Neural crest cell (in vitro differentiated cells): ENCODE data around the gene TRIM2. TPM values are rescaled to one million over a fixed set of nuclear protein-coding genes. Genes with fewer than 3 reads are reported as not detected.

Experiments
- DNase-seq: peaks from one replicate; pipeline ENCODE4 v3.0.0; 2021; ENCODE audit warnings: low read depth, mixed read lengths, low spot score
- H3K27ac Mint-ChIP-seq: one replicate; pipeline ENCODE4 v1.8.0; 2021; ENCODE audit warnings: mild to moderate bottlenecking, mixed read lengths; ENCODE audit not compliant: unreplicated experiment
- H3K27me3 Mint-ChIP-seq: 2 replicates; pipeline ENCODE4 v1.8.0; 2021; ENCODE audit warnings: low read depth, mild to moderate bottlenecking, mixed read lengths
- H3K36me3 Mint-ChIP-seq: 2 replicates; pipeline ENCODE4 v1.8.0; 2021; ENCODE audit warnings: low read depth, mild to moderate bottlenecking, mixed read lengths
- H3K4me1 Mint-ChIP-seq: 2 replicates; pipeline ENCODE4 v1.8.0; 2021; ENCODE audit warnings: mixed read lengths
- H3K4me3 Mint-ChIP-seq: one replicate; pipeline ENCODE4 v1.8.0; 2021; ENCODE audit warnings: mild to moderate bottlenecking, mixed read lengths
- H3K9me3 Mint-ChIP-seq: 2 replicates; pipeline ENCODE4 v1.8.0; 2021; ENCODE audit warnings: mixed read lengths
- CTCF ChIP-seq: fragments of 200-600 bp; sonication (generic); conservative IDR thresholded peaks from 2 replicates; pipeline ENCODE4 v1.5.0; 2021; ENCODE audit warnings: antibody characterized with exemption, mild to moderate bottlenecking
- total RNA-seq: library from RNA; stranded (reverse); gene quantifications from 2 replicates; pipeline ENCODE4 v1.2.1, GENCODE V29; 2021

Gene TRIM2
- total RNA-seq, 1 donor from 2014 or later, result 105 TPM

GRCh38 chr4:153362184-153362583 is 157.9 kb downstream of the TRIM2 start:
- TF ChIP-seq CTCF, result no peak
- Mint-ChIP-seq H3K4me3 (no peak overlapping the region), H3K27ac (no peak overlapping the region), H3K4me1 (no peaks in the 10 kb centered on the region), H3K9me3 (peaks cover 5% of the 10 kb centered on the region), H3K36me3 (peaks cover 42% of the 10 kb centered on the region), H3K27me3 (no peaks in the 10 kb centered on the region)
- no peak for DNase-seq

GRCh38 chr4:153364061-153364460 is 159.8 kb downstream of the TRIM2 start:
- Mint-ChIP-seq H3K36me3 (peaks cover 43% of the 10 kb centered on the region), H3K27ac (no peak overlapping the region), H3K4me1 (no peaks in the 10 kb centered on the region), H3K27me3 (no peaks in the 10 kb centered on the region), H3K4me3 (no peak overlapping the region), H3K9me3 (peaks cover 5% of the 10 kb centered on the region)
- DNase-seq, result no peak
- no peak for TF ChIP-seq CTCF

- peaks cover 5% of the 10 kb centered on the region for H3K9me3 Mint-ChIP-seq
- no peak for DNase-seq
- H3K4me3 Mint-ChIP-seq, result no peak overlapping the region
- H3K4me1 Mint-ChIP-seq, result no peaks in the 10 kb centered on the region
- no peak overlapping the region for H3K27ac Mint-ChIP-seq
- TF ChIP-seq CTCF, result no peak
- no peaks in the 10 kb centered on the region for H3K27me3 Mint-ChIP-seq
- peaks cover 37% of the 10 kb centered on the region for H3K36me3 Mint-ChIP-seq
Observed at GRCh38 chr4:153365003-153365402, 160.8 kb downstream of the TRIM2 start.

- Mint-ChIP-seq H3K4me1 (no peaks in the 10 kb centered on the region), H3K27ac (no peak overlapping the region), H3K27me3 (no peaks in the 10 kb centered on the region), H3K9me3 (peaks cover 10% of the 10 kb centered on the region), H3K4me3 (no peak overlapping the region), H3K36me3 (peaks cover 44% of the 10 kb centered on the region)
- DNase-seq, result no peak
- TF ChIP-seq CTCF, result no peak
Observed at GRCh38 chr4:153366486-153366885, 162.2 kb downstream of the TRIM2 start.

- peaks cover 14% of the 10 kb centered on the region for H3K9me3 Mint-ChIP-seq
- no peaks in the 10 kb centered on the region for H3K4me1 Mint-ChIP-seq
- no peak overlapping the region for H3K4me3 Mint-ChIP-seq
- TF ChIP-seq CTCF, result no peak
- no peak overlapping the region for H3K27ac Mint-ChIP-seq
- H3K36me3 Mint-ChIP-seq, result peaks cover 47% of the 10 kb centered on the region
- DNase-seq, result no peak
- H3K27me3 Mint-ChIP-seq, result no peaks in the 10 kb centered on the region
Observed at GRCh38 chr4:153367092-153367491, 162.8 kb downstream of the TRIM2 start.

- no peaks in the 10 kb centered on the region for H3K27me3 Mint-ChIP-seq
- no peak for TF ChIP-seq CTCF
- H3K4me3 Mint-ChIP-seq, result no peak overlapping the region
- H3K4me1 Mint-ChIP-seq, result no peaks in the 10 kb centered on the region
- no peak overlapping the region for H3K27ac Mint-ChIP-seq
- DNase-seq, result no peak
- peaks cover 47% of the 10 kb centered on the region for H3K36me3 Mint-ChIP-seq
- peaks cover 18% of the 10 kb centered on the region for H3K9me3 Mint-ChIP-seq
Observed at GRCh38 chr4:153369021-153369420, 164.8 kb downstream of the TRIM2 start.
